HS-27A (cell line): ENCODE results near the gene NLGN4Y.

ENCODE experiments used
- DNase-seq: peaks from one replicate; pipeline ENCODE4 v3.0.0-alpha.2; 2012; ENCODE audit warnings: low read depth, missing footprints

The NLGN4Y gene

GRCh38 chrY:14524272-14525231, at the start of gene NLGN4Y:
Gene NLGN4Y, plus strand, starts transcription at chrY:14524529. Its CDS starts 97,591 bp downstream, at chrY:14622120.
- DNase-seq: no peak

- no peak for DNase-seq
These were observed 38.4 kb upstream of the NLGN4Y start for GRCh38 chrY:14485935-14486334.

DNA sequence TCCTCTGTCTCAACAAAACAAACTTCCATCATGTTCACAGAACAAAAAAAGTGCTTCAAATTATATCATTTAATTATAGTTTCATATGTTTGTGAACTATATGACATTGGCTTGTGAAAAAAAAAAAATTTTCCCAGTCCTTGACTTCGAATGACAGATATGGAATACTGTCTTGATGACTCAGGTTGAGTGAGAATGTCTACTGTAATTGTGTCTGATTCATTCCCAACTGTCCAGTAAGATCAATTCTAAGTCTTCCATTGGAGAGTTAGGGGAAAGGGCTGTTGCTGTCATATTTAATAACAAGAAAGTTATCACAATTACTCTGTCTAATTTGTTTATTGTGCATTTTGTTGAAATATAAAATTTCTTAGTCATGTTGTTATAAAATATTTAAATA, 34.1 kb upstream of the NLGN4Y start:
- DNase-seq: no peak

- DNase-seq: no peak
These were observed 26.3 kb upstream of the NLGN4Y start for GRCh38 chrY:14498071-14498470.

- no peak for DNase-seq
These were observed 19.7 kb upstream of the NLGN4Y start for GRCh38 chrY:14504592-14504991.

DNA sequence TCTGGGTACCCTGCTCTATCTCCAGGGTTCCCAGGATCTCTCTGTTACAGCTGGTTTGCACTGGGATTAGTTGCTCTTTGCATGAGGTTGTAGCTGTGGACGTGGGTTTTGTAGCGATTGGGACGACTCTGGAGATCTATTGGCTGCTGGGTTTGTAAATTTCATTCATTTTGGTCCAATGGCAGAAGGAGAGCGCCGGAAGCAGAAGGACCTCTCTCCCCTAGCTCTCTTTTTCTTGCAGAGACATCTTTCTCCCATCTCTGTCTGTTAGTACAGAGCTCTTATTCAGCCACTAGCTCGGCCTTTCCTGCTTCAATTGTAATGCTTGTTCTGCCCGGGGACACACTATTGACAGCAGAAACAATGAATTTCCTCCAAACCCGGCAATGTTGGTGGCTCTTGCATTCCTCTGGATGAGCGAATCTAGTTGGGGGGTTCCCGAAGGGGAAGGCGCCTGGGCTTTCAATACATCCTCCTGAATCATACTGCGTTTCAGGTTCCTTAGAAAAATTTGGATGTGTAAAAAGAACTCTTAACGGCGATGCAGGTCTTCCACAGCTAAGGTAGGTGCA, 1.9 kb upstream of the NLGN4Y start:
- no peak for DNase-seq

DNA sequence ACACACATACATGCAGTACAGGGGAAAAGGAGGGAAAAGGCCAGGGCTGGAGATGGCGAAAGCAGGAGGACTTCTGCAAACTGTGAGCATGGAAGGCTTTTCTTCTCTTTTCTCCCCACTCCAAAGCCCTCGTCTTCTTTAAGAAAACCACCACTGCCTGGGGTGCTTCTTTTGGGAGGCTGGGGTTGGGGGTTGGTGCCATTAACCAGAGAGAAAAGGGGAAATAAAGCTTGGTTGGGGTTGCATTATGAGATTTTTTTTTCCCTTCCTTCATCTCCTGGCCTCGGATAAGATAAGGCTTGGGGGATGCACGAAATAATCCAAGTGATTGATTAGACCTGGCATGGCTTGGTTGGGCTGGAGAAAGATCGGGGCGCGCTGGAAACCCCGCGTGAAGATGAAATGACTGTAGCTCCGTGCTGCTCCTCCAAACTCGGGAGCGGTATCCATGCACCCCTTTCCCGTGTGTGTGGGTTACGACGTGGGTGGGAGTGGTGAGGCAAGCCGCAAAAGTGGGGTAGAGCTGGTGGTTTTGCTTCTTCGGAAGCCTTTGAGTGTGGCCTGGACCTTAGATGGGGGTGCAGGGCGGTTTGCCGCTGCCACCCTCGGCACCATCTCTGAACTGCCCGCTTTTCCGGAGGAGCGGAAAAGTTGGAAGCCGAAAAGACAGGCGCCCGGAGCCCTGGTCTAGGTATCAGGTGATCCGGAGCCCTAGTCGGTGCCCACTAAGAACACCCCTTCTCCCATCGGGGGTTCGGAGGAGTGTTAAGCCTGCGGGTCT, 648 bp upstream of the NLGN4Y start:
- DNase-seq: no peak

DNA sequence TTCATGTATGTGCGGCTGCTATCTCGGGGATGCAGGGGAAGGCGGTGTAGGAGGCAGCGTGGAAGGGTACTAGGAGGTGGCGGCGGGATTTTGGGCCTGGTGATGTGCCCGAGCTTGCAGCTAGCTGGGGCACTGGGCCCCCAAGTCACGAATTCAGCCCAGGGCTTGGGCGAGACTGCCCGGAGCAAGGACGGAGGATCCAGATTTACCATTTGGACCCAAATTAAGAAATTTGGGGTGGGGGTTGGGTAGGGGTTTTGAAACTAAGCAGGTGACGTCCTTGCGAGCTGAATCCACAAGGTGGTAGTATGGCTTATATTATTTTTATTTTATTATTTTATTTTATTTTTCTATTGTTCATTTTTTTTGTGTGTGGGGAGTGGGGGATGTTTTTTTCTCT, 986 bp downstream of the NLGN4Y start:
- DNase-seq: no peak

- no peak for DNase-seq
These were observed 4.0 kb downstream of the NLGN4Y start for GRCh38 chrY:14528361-14528760.

DNA sequence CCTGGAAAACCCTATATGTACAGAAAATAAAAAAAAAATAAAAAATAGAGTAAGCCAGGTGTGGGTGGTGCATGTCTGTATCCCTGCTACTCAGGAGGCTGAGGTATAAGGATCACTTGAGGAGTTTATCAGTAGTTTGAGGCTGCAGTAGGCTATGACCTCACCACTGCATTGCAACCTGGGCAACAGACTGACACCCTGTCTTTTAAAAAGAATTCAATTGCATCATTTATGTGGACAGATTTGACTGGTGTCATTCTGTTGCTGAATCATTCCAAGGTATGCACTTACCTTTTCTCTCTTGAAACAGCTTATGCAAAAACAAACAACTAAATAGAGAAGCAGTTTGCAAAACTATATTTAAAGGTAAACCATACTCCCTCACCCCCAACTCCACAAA, 12.4 kb downstream of the NLGN4Y start:
- DNase-seq: no peak

- DNase-seq: no peak
These were observed 19.2 kb downstream of the NLGN4Y start for GRCh38 chrY:14543506-14543905.

DNA sequence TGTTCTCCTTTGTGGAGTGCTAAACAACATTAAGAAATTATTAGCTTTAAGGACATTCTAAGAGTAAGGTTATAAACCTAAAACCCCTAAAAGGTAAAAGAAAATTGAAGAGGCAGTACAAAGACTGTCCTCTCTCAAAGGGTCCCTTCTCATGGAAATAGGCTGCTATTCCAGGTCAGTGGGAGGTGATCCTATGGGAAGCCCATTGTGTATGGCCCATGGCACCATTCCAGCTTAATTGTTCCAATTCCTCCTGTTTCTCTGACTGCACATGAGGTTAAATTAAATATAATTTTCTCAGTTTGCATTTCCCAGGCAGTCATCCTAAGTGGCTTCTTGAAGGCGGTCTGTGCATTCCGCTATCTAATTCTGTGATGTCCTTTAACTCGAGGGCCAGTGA, 57.0 kb downstream of the NLGN4Y start:
- DNase-seq: no peak

- no peak for DNase-seq
These were observed 62.4 kb downstream of the NLGN4Y start for GRCh38 chrY:14586725-14587124.

DNA sequence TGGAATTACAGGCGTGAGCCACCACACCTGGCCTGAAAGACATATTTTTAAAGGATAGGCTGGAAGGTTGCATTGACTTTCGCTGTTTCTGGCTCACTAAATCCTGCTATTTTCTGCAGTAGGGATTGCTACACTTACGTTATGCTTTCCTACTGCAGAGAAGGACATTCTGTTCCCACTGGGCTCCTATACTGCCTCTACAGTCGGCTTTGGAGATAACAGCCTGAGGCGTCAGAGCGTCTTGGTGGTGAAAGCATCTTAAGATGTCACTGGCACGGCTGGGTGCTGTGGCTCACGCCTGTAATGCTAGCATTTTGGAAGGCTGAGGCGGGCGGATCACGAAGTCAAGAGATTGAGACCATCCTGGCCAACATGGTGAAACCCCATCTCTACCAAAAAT, 77.0 kb downstream of the NLGN4Y start:
- no peak for DNase-seq

DNA sequence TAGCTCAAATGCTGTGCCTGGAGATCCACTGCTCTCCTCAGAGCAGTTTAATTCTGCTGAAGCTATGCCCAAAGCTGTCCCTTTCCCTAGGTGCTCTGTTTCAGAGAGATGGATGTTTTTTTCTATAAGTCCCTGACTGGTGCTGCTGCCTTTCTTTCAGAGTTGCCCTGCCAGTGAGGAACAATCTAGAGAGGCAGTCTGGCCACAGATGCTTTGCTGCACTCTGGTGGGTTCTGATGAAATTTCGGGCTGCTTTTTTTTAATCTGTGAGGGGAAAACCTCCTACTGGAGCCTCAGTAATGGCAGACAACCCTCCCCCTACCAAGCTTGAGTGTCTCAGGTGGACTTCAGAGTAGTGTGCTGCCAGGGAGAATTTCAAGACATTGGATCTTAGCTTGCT, 93.3 kb downstream of the NLGN4Y start:
- no peak for DNase-seq

DNA sequence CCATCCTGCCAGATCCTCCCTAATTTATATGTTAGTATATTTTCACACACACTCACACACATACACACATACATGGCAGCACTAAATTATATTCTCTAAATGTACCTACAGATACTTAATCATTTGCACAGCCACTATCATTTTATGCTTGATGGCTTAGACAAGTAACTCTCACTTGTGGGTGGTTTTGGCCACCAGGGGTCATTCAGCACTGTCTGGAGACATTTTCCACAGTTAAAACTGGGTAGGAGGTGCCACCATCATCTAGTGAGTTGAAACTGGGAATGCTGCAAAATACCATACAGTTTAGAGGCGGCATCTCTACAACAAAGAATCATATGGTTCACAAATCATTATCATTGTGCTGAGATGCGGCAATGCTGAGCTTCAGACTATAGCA, 94.2 kb downstream of the NLGN4Y start:
- no peak for DNase-seq

GRCh38 chrY:14628208-14628607, 103.9 kb downstream of the NLGN4Y start:
- DNase-seq: no peak

- DNase-seq: no peak
These were observed 107.3 kb downstream of the NLGN4Y start for GRCh38 chrY:14631676-14632075.

DNA sequence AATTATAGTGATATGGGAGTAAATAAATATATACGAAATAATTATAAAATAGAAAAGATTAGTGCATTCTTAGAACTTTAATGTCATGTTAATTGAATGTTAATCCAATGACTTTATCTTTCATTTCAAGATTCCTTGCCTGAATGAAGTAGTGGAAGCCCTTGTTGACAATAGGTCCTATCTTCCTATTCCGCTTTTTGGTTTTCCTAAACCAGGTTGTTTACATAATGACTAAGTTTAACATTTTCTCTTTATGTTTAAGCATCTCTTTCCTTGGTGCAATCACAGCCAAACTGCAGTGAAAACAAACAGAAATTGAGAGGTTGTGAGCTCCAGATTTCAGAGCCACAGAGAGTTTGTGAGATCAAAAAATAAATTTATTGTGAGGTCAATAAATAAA, 109.4 kb downstream of the NLGN4Y start:
- no peak for DNase-seq

GRCh38 chrY:14634954-14635353, 110.6 kb downstream of the NLGN4Y start:
- DNase-seq: no peak

- no peak for DNase-seq
These were observed 113.2 kb downstream of the NLGN4Y start for GRCh38 chrY:14637551-14637950.

DNA sequence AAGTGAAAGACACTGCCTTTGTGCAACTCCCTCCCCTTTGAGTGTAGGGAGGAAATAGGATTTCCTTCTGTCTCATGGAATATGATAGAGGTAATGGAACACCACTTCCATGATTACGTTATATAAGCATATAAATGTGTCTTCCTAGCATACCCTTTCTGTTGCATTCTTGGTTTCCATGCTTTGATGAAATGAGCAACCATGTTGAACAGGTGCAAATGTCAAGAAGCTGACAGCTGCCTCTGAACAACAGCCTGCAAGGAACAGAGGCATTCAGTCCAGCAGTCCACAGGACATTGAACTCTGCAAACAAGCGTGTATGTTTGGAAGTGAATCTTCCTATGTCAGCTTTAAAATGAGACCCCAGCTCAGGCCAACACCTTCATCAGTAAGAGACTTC, 117.5 kb downstream of the NLGN4Y start:
- DNase-seq: no peak
